Muscle of back (tissue), 13 donors: ENCODE data around the gene SYK. TPM values are rescaled to one million over a fixed set of nuclear protein-coding genes. Genes with fewer than 3 reads are reported as not detected.
"Not testable (repeated sequence)": the region's sequence is repeated elsewhere in the genome, so short reads cannot be mapped to it uniquely, and the experiment has no call there.

Experiments used
- DNase-seq, 3 donors: peaks; one replicate each; pipeline versions ENCODE4 v3.0.0 to v3.0.0-alpha.2; 2013
- long read RNA-seq, 9 donors: transcript quantifications; one replicate each; lab custom pipeline, GENCODE V29; 2026
- polyA plus RNA-seq, 10 donors: library from polyadenylated mRNA; unstranded; fragments of 120-200 nt; gene quantifications; one replicate each; pipeline ENCODE4 v1.2.1, GENCODE V29; 2013; ENCODE audit not compliant: insufficient read length in 10 of 10

SYK gene
- 1 to 10 TPM; 2.9 to 5.6 (median 3.3) TPM for polyA plus RNA-seq
- long read RNA-seq, donor 1, full-length matches to known transcripts: 1 of 1 reads
- long read RNA-seq, donor 1, partial matches to known transcripts: 0 of 1 reads
- long read RNA-seq, donor 1, other reads (novel, unspliced or antisense): 0 of 1 reads
- long read RNA-seq, donor 2: 0 reads
- long read RNA-seq, donor 3: 0 reads
- long read RNA-seq, donor 4: 0 reads
- long read RNA-seq, donor 5, full-length matches to known transcripts: 1 of 1 reads
- long read RNA-seq, donor 5, partial matches to known transcripts: 0 of 1 reads
- long read RNA-seq, donor 5, other reads (novel, unspliced or antisense): 0 of 1 reads
- long read RNA-seq, donor 6: 0 reads
- long read RNA-seq, donor 7, full-length matches to known transcripts: 1 of 1 reads
- long read RNA-seq, donor 7, partial matches to known transcripts: 0 of 1 reads
- long read RNA-seq, donor 7, other reads (novel, unspliced or antisense): 0 of 1 reads
- long read RNA-seq, donor 8: 0 reads
- long read RNA-seq, donor 9: 0 reads

- peak in 1 of 3 donors; percentile 55 for DNase-seq
Observed at GRCh38 chr9:90801241-90801972, at the start of gene SYK. Gene SYK, plus strand, starts transcription at chr9:90801819. Its CDS starts 42,080 bp downstream, at chr9:90843899.

GRCh38 chr9:90755514-90756371 lies 45.9 kb upstream of the SYK start:
- DNase-seq: peak; percentile 8 to 54 (median 23)

DNA sequence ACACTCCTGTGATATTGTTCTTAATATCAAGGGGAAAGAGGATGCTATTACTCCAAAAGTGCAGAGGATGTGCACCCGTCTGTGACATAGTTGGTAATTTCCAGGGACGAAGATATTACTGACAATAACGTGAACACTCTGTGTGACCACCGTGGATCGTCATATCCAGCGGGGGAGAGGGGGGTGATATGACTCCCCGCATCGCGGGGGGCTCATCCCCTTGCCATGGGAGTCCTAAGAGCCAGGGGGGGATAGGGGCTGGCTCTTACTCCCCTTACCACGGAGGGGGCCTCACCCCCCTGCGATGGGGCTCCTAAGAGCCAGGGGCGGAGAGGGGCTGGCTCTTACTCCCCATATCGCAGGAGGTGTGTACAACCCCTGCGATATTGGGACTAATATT lies 41.0 kb upstream of the SYK start:
- not testable (repeated sequence) for DNase-seq

DNA sequence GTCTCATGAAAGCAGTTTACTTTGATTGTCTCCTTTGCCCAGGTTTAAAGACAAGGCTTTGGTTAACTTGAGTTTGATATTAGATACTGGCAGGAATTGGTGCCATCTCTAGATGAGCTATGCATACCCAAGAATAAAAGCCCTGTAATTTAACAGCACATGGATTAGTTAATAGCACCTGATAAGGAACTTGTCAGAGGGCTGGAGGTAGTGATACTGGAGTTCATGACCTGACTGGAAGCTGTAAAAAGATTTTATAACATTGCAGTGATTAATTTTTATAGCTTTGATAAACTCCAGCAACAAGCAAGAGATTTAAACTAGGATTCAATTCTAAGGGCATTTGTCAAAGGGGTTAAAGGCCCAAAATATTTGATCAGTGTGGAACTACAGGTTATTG lies 34.9 kb upstream of the SYK start:
- DNase-seq: no peak

DNA sequence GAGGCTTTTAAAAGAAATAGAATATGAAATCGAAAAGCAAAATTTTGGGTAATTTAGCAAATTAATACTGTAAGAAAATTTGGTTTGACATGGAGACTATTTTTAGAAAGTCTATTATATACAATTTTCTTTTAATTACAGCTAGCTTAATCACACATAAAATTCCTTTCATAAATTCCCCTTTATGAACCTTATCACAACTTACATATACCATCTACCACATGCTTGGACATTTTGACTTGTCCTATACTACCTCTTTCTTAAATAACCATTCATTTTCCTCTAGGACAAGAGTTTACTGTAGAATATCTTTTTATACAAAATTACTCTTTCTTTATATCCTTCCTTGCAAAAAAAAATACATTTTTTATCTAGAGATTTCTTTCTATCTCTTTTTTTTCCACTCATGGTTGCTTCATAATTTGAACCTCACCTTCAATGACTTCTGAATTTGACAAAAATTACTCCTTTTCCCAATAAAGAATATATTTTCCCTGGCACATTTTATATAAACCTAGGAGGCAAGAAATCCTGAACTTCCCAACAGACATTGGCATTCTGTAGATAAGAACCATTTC lies 34.0 kb upstream of the SYK start:
- DNase-seq: no peak

GRCh38 chr9:90770182-90770738 lies 31.4 kb upstream of the SYK start:
- no peak for DNase-seq

DNA sequence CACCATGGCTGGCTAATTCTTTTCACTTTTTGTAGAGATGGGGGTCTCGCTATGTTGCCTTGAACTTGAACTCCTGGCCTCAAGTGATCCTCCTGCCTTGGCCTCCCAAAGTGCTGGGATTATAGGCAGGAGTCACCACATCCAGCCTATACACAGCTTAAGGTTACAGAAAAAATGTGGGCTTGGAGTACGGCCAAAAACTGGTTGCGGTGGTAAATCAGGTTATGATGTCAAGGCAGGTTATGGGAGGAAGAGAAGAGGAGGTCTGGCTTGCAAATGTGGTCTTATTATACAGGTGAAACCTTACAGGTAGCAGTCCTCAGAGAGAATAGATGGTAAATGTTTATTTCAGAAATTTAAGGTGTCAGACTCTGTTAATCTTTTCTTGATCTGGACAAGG lies 30.7 kb upstream of the SYK start:
- DNase-seq: no peak

DNA sequence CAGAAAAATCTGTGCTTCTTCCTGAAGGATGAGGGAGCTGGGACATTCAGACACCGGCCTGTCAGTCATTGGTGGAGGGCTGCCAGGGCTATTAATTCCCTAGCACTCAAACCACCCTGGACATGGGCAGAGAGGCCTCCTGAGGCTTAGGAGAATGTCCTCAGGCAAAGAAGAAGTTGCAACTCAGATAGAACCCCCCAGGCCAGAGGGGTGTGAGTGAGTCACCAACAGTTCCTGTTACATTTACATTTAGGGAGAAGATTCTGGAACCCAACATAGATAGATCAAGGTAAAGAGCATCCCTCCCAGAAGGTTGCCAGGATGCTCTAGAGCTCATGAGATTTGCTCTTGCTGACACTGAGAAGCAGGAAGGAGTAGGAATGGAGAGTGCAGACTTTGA lies 29.2 kb upstream of the SYK start:
- DNase-seq: no peak

DNA sequence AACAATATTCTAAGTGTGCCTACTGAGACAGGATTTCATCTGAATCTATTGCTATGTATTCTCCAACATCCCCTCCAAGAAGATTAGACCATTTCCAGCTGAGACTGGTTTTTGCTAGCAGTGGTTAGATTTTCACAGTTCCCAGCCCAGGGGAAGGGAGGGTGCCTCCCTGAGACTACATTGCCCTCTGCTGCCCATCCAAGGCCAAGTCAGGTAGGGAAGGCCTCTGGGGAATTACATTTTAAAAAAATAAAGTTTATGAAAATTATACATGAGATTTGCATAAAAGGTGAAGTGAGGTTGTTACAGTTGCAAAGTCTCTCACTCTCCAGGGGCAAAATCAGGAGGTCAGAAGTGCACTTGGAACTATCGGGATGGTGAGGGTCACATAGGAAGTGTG lies 28.0 kb upstream of the SYK start:
- DNase-seq: no peak

DNA sequence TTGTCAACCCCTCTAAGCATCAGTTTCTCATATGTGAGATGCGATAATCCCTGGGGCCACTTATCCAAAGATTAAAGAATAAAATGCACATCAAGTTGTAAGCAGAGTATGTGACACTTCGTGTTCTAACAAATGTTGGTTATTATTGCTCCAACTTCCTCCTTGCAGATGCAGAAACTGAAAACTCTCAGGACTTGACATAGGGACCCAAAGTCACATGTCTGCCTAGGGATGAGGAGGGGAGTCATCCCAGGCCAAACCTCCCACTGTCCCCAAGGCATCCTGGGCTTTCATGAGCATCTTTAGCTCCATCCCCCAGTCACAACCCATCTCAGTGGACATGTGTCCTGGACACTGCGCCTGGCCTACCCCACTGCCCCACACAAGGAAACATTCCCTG lies 27.5 kb upstream of the SYK start:
- no peak for DNase-seq

DNA sequence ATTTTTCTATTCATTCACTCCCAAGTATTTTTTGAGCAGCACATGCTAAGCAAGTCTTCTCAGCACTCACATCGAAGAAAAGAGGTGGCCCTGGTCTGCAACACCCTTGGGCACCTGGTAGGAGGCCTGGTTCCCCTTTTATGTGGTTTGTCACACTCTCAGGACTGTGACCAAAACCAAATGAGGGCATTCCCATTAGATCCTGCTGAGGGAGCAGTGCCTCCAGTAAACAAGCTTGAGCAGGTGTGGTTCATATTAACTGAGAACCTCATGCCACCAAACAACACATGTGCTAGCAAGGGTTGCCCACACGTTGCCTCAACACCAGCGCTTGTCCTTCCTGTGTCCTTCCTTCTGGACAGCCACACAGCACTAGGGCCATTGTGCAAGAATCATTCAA lies 26.9 kb upstream of the SYK start:
- no peak for DNase-seq

DNA sequence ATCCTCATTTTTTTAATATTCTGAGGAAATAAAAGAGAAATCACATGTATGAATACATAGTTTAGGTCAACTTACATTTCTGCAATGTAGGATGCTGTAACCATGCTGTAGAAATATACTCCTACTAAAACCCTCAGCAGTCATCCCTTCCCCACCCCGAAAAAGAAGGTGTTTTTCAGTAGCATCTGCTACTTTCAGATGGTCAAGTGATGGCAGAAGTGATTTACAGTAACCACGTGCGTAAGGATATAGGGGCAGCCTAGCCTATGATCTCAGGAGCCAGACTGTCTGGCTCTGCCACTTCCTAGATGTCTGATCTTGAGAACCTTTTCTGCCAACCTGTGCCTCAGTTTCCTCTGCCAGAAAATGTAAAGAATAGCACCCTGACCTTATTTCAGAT lies 26.0 kb upstream of the SYK start:
- no peak for DNase-seq

- DNase-seq: no peak
Observed at GRCh38 chr9:90778746-90779145, 22.9 kb upstream of the SYK start.

DNA sequence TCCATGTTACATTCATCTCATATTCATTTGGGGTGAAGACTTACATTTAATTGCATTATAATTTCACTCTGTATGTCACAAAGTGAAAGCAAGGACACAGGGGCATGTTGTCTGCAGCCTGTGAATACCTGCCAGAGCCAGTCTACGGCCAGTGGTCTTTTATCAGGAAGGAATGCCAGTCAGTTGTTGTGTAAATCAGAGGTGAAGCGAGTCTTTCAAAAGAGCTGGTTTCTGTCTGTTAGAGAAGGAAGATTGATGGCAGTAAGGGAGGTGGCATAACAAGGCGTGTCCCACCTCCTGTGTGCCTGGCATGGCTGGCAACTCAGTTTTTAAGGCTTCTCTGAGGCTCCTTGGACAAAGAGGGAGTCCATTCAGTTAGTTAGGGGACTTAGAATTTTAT lies 18.1 kb upstream of the SYK start:
- DNase-seq: no peak

DNA sequence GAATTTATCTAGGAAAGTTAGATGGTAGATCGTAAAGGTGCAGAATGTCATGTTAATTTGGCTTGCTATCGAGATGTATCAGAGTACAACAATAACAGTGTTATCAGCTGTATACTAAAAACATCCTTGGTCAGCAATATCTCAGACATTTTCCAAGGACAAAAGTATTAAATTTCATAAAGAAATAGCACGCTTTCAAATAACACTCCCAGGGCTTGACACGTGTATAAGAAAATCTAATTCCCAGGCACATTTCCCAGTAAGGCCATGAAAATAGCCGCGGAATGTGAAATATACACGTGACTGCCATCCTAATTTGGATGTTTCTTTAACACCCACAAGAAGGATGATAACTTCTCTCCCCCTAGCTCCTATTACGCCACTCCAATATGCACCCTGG lies 17.7 kb upstream of the SYK start:
- DNase-seq: no peak

- DNase-seq: no peak
Observed at GRCh38 chr9:90787771-90788460, 13.7 kb upstream of the SYK start.

- not testable (repeated sequence) for DNase-seq
Observed at GRCh38 chr9:90788527-90788926, 13.1 kb upstream of the SYK start.

- no peak for DNase-seq
Observed at GRCh38 chr9:90789408-90789807, 12.2 kb upstream of the SYK start.

DNA sequence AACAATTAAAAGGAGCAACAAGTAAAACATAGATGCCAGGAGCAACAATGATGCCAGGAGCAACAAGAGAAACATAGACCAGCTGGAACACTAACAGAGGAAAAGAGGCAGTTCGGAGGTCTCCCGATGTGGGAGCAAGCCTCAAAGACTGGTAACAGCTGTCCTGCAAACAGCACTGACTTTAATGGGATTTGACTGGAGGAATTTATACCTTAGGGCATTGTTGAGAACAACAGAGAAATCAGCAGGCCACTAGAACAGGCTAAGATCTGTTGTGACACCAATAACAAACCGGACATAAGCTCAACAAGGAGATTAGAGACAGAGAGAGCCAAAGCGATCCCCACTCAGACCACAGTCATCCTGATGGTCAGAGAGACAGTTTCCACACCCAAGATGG lies 11.8 kb upstream of the SYK start:
- DNase-seq: no peak

- DNase-seq: not testable (repeated sequence)
Observed at GRCh38 chr9:90793024-90793423, 8.6 kb upstream of the SYK start.

DNA sequence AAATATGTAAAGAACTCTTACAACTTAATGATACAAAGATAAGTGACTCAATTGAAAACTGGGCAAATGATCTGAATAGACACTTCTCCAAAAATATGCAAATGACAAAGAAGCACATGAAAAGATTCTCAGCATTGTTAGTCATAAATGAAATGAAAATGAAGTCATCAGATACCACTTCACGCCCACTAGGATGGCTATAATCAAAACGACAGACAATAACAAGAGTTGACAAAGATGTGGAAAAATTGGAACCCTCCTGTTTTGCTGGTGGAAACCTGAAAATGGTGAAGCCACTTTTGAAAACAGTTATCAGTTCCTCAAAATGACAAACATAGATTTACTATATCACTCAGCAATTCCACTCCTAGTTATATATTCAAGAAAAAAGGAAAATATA lies 7.9 kb upstream of the SYK start:
- no peak for DNase-seq
